Smooth muscle cell (in vitro differentiated cells): Measurements from ENCODE around the gene C3. TPM values are rescaled to one million over a fixed set of nuclear protein-coding genes. Genes with fewer than 3 reads are reported as not detected.

ENCODE experiments used
- DNase-seq: peaks from one replicate; lab custom pipeline; 2025; ENCODE audit not compliant: unreplicated experiment; lab: John Stamatoyannopoulos, UW
- H2AFZ ChIP-seq: fragments of 200-600 bp; sonication (generic); 2 replicates; pipeline ENCODE4 v1.6.0; 2016; ENCODE audit warnings: antibody characterized with exemption, low read depth, mild to moderate bottlenecking
- H3F3A ChIP-seq: fragments of 200-600 bp; sonication (generic); 2 replicates; pipeline ENCODE4 v1.6.0; 2017; ENCODE audit warnings: antibody characterized with exemption, low read depth
- H3K27ac ChIP-seq: fragments of 200-600 bp; sonication (generic); 2 replicates; pipeline ENCODE4 v1.5.1; 2016; ENCODE audit warnings: low read depth, mild to moderate bottlenecking
- H3K27me3 ChIP-seq: fragments of 200-600 bp; sonication (generic); 2 replicates; pipeline ENCODE4 v1.6.1; 2016; ENCODE audit warnings: low read depth, mild to moderate bottlenecking
- H3K36me3 ChIP-seq: fragments of 200-600 bp; sonication (generic); 2 replicates; pipeline ENCODE4 v1.5.1; 2016; ENCODE audit warnings: low read depth
- H3K4me1 ChIP-seq: fragments of 200-600 bp; sonication (generic); 2 replicates; pipeline ENCODE4 v1.5.1; 2016; ENCODE audit warnings: low read depth
- H3K4me2 ChIP-seq: fragments of 200-600 bp; sonication (generic); 2 replicates; pipeline ENCODE4 v1.6.0; 2016; ENCODE audit warnings: mild to moderate bottlenecking
- H3K4me3 ChIP-seq: fragments of 200-600 bp; sonication (generic); 2 replicates; pipeline ENCODE4 v1.5.1; 2016; ENCODE audit warnings: mild to moderate bottlenecking
- H3K79me2 ChIP-seq: fragments of 200-600 bp; sonication (generic); 2 replicates; pipeline ENCODE4 v1.6.0; 2016; ENCODE audit warnings: low read depth, mild to moderate bottlenecking
- H3K9ac ChIP-seq: fragments of 200-600 bp; sonication (generic); 2 replicates; pipeline ENCODE4 v1.6.0; 2016; ENCODE audit warnings: low read depth
- H3K9me3 ChIP-seq: fragments of 200-600 bp; sonication (generic); replicated peaks from 2 replicates; pipeline ENCODE4 v1.5.1; 2016; ENCODE audit warnings: low read depth
- H4K20me1 ChIP-seq: fragments of 200-600 bp; sonication (generic); 2 replicates; pipeline ENCODE4 v1.6.0; 2016; ENCODE audit warnings: low read depth
- WGBS: methylation state at CpG from one replicate; pipeline ENCODE4 v1.1.7; 2016; ENCODE audit warnings: low lambda C conversion rate; 5-methylcytosine and 5-hydroxymethylcytosine counted together
- polyA plus RNA-seq: library from polyadenylated mRNA; unstranded; fragments of >200 nt; fragmentation: Nextera tagmentation; extraction: Ambion mirVana; gene quantifications from 2 replicates; pipeline ENCODE4 v1.2.1, GENCODE V29; 2016
- total RNA-seq: library from RNA; depleted of rRNA; stranded (reverse); fragments of >200 nt; gene quantifications from 2 replicates; pipeline ENCODE4 v1.2.3, GENCODE V29; 2014
- TF ChIP-seq, protein P1 (sequence below): fragments of 200-600 bp; sonication (generic); IDR thresholded peaks from 2 replicates; pipeline ENCODE4 v1.5.1; 2017; ENCODE audit warnings: borderline replicate concordance, mild to moderate bottlenecking, antibody characterized with exemption; ENCODE audit not compliant: insufficient read depth, poor library complexity, severe bottlenecking

C3 gene
- total and polyA plus RNA-seq, 2 experiments from 2014 or later = 6.4 to 25.1 TPM

DNA sequence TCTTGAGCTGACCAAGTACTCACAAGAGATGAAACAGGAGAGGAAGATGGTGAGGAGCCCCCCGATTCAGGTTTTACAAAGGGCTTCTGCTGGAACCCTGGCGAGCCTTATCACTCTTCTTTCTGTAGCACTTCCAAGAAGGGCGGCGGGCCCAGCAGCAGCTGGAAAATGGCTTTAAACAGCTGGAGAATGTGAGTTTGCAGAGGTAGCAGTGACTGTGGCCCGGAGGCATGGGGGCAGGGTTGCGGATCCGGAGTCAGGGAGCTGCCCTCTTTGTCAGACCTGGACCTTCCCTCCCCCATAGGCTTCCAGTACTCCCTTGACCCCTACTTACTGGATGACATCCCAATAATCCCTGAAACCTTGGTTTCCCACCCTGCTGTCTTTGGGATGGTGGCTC is 22.6 kb upstream of the C3 start:
- H2AFZ ChIP-seq = no peak overlapping the region
- H4K20me1 ChIP-seq = peaks cover 49% of the 10 kb centered on the region
- H3K27me3 ChIP-seq = no peaks in the 10 kb centered on the region
- H3F3A ChIP-seq = peaks cover 19% of the 10 kb centered on the region
- H3K4me2 ChIP-seq = peak overlapping the region; percentile 1
- DNase-seq = no peak
- H3K27ac ChIP-seq = peak overlapping the region; percentile 63
- no peak overlapping the region for H3K4me3 ChIP-seq
- no peak overlapping the region for H3K9ac ChIP-seq
- no peaks in the 10 kb centered on the region for H3K9me3 ChIP-seq
- TF ChIP-seq, protein P1, sequence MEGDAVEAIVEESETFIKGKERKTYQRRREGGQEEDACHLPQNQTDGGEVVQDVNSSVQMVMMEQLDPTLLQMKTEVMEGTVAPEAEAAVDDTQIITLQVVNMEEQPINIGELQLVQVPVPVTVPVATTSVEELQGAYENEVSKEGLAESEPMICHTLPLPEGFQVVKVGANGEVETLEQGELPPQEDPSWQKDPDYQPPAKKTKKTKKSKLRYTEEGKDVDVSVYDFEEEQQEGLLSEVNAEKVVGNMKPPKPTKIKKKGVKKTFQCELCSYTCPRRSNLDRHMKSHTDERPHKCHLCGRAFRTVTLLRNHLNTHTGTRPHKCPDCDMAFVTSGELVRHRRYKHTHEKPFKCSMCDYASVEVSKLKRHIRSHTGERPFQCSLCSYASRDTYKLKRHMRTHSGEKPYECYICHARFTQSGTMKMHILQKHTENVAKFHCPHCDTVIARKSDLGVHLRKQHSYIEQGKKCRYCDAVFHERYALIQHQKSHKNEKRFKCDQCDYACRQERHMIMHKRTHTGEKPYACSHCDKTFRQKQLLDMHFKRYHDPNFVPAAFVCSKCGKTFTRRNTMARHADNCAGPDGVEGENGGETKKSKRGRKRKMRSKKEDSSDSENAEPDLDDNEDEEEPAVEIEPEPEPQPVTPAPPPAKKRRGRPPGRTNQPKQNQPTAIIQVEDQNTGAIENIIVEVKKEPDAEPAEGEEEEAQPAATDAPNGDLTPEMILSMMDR = no peak
- peaks cover 28% of the 10 kb centered on the region for H3K79me2 ChIP-seq
- peaks cover 3% of the 10 kb centered on the region for H3K36me3 ChIP-seq
- 76% methylated on average over 7 of the region's 7 CpGs for WGBS
- H3K4me1 ChIP-seq = peaks cover 53% of the 10 kb centered on the region

DNA sequence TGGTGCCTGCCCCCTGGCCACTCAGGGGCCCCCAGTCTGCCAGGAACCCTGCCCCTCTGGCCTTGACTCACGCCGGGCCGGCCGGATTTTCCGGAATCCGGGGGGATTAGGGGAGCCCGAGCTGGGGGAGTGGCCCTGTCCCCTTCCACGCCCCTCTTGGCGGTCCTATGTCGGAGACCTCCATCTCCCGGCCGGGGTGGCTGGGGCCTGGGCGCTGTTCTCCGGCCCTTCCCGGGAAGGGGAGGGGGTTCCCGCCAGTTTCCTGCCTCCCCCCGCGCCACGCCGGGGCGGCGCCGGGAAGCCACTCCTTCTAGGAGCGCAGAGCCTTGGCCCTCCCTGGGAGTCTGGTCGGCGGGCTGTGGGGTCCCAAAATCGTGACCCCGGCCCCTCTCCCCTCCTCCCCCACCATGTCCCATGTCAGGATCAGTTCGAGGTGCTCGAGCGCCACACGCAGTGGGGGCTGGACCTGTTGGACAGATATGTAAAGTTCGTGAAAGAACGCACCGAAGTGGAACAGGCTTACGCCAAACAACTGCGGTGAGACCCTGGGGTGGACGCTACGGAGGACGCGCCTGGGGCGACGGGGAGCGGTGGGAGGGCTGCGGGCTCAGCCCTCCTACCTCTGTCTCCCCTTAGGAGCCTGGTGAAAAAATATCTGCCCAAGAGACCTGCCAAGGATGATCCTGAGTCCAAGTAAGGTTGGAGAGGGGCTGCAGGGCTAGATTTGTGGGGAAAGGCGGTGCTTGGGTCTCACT is 20.3 kb upstream of the C3 start:
- H3K27ac ChIP-seq = peak overlapping the region; percentile 79
- TF ChIP-seq, protein P1 = no peak
- peak overlapping the region; percentile 93 for H3K4me2 ChIP-seq
- DNase-seq = peak; percentile 58
- peak overlapping the region; percentile 31 for H2AFZ ChIP-seq
- H3K27me3 ChIP-seq = no peaks in the 10 kb centered on the region
- no peaks in the 10 kb centered on the region for H3K9me3 ChIP-seq
- H3K79me2 ChIP-seq = peaks cover 28% of the 10 kb centered on the region
- peaks cover 43% of the 10 kb centered on the region for H4K20me1 ChIP-seq
- H3F3A ChIP-seq = peaks cover 27% of the 10 kb centered on the region
- peak overlapping the region; percentile 81 for H3K9ac ChIP-seq
- H3K36me3 ChIP-seq = no peaks in the 10 kb centered on the region
- H3K4me1 ChIP-seq = peaks cover 60% of the 10 kb centered on the region
- peak overlapping the region; percentile 92 for H3K4me3 ChIP-seq
- 2% methylated on average over 39 of the region's 46 CpGs for WGBS

DNA sequence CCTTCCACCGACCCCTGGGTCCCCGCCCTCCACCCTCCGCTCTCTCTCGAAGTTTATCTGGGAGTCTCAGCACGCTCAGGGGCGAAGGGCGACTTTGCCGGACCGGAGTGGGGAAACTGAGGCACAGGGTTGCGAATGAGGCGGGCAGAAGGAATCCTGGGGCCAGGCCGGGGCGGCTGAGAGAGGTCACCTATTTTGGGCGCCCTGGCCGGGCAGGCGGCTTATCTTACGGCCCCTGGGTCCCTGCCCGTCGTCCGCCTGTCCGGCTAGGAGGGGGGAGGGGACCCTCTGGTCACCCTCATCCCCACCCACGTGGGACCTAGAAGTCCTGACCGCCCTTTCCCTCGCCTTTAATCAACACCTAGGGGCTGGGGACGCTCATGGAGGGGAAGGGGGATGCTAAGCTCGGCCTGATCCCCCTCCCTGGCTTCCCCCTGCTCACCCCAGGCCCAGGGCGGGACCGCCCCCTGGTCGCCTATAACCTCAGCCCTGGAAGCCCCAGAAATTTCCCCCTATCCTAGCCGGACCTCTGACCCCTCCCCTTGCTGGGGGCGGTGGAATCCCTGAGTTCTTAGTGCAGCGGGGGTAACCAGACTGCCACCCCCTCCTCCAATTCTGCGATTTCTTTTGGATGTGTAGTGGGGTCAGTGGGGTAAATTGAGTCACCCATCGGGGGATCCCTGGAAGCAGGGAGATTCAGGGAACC is 19.6 kb upstream of the C3 start:
- peaks cover 28% of the 10 kb centered on the region for H3K79me2 ChIP-seq
- H2AFZ ChIP-seq = peak overlapping the region; percentile 52
- peak overlapping the region; percentile 81 for H3K9ac ChIP-seq
- H3K36me3 ChIP-seq = no peaks in the 10 kb centered on the region
- H3K4me1 ChIP-seq = peaks cover 60% of the 10 kb centered on the region
- H3F3A ChIP-seq = peaks cover 30% of the 10 kb centered on the region
- peak overlapping the region; percentile 92 for H3K4me3 ChIP-seq
- H4K20me1 ChIP-seq = peaks cover 36% of the 10 kb centered on the region
- no peak for DNase-seq
- under 1% methylated on average over 20 of the region's 34 CpGs for WGBS
- peak overlapping the region; percentile 93 for H3K4me2 ChIP-seq
- H3K27ac ChIP-seq = peak overlapping the region; percentile 79
- no peaks in the 10 kb centered on the region for H3K9me3 ChIP-seq
- H3K27me3 ChIP-seq = no peaks in the 10 kb centered on the region
- TF ChIP-seq, protein P1 = no peak
